GM19395 (cell line): ENCODE results near the gene SAMD4B.
"Not testable (repeated sequence)": the region's sequence is repeated elsewhere in the genome, so short reads cannot be mapped to it uniquely, and the experiment has no call there.

Experiments used
- ATAC-seq: cut with Tn5 transposase; IDR thresholded peaks from one replicate; pipeline ENCODE4 v1.9.1; 2021; ENCODE audit warnings: mild to moderate bottlenecking, moderate library complexity; ENCODE audit not compliant: unreplicated experiment

Gene SAMD4B

GRCh38 chr19:39341719-39342604 is at the start of gene SAMD4B:
Gene SAMD4B (plus strand): TSS chr19:39342421. CDS start chr19:39356894, 14,473 bp downstream.
- peak; percentile 89 for ATAC-seq

- ATAC-seq: no peak
Observed at GRCh38 chr19:39293394-39293793, 48.8 kb upstream of the SAMD4B start.

- ATAC-seq: no peak
Observed at GRCh38 chr19:39296055-39296645, 46.1 kb upstream of the SAMD4B start, which contains the start of gene IFNL1. Gene IFNL1 (plus strand): TSS chr19:39296407. CDS start chr19:39296422, 15 bp downstream.

GRCh38 chr19:39296906-39297305 is 45.3 kb upstream of the SAMD4B start:
- no peak for ATAC-seq

- no peak for ATAC-seq
Observed at GRCh38 chr19:39297931-39298634, 44.1 kb upstream of the SAMD4B start.

GRCh38 chr19:39299404-39299803 is 42.8 kb upstream of the SAMD4B start:
- ATAC-seq: no peak

GRCh38 chr19:39299832-39300231 is 42.4 kb upstream of the SAMD4B start:
- ATAC-seq: no peak

- ATAC-seq: no peak
Observed at GRCh38 chr19:39301021-39301420, 41.2 kb upstream of the SAMD4B start.

- no peak for ATAC-seq
Observed at GRCh38 chr19:39301562-39301961, 40.7 kb upstream of the SAMD4B start.

- no peak for ATAC-seq
Observed at GRCh38 chr19:39303373-39304184, 38.6 kb upstream of the SAMD4B start.

GRCh38 chr19:39304185-39304513 is 38.1 kb upstream of the SAMD4B start:
- ATAC-seq: no peak

- no peak for ATAC-seq
Observed at GRCh38 chr19:39304701-39305571, 37.3 kb upstream of the SAMD4B start.

- no peak for ATAC-seq
Observed at GRCh38 chr19:39306075-39306474, 36.1 kb upstream of the SAMD4B start.

- ATAC-seq: no peak
Observed at GRCh38 chr19:39307046-39307821, 35.0 kb upstream of the SAMD4B start.

- ATAC-seq: no peak
Observed at GRCh38 chr19:39307822-39308530, 34.2 kb upstream of the SAMD4B start.

GRCh38 chr19:39308531-39309304 is 33.5 kb upstream of the SAMD4B start:
- ATAC-seq: no peak

GRCh38 chr19:39309305-39309670 is 32.9 kb upstream of the SAMD4B start:
- not testable (repeated sequence) for ATAC-seq
